GM12878 (cell line): ENCODE data around the gene PPRC1. TPM values are rescaled to one million over a fixed set of nuclear protein-coding genes. Genes with fewer than 3 reads are reported as not detected.

ENCODE experiments used
- ATF7 ChIP-seq: fragments of 450-650 bp; IDR thresholded peaks from 2 replicates; pipeline ENCODE4 v1.6.1; 2016; ENCODE audit warnings: low read depth, mild to moderate bottlenecking
- CHD1 ChIP-seq: IDR thresholded peaks from 2 replicates; pipeline ENCODE4 v1.6.1; 2012; ENCODE audit warnings: low read depth, low read length, improper control_type of control experiment
- EP300 ChIP-seq, 2 experiments: fragments of 150-350 bp in 1 of 2; IDR thresholded peaks; 2 replicates each; pipeline ENCODE4 v1.6.1; 2011 to 2012; ENCODE audit warnings: low read depth in 2 of 2, low read length in 2 of 2, borderline replicate concordance in 1 of 2, improper control_type of control experiment in 1 of 2, inconsistent platforms in 1 of 2; ENCODE audit not compliant: control insufficient read depth in 1 of 2
- HDGF ChIP-seq: fragments of 450-650 bp; IDR thresholded peaks from 2 replicates; pipeline ENCODE4 v1.6.1; 2016; ENCODE audit warnings: antibody characterized with exemption
- IKZF2 ChIP-seq, 2 experiments: fragments of 450-650 bp; IDR thresholded peaks; 2 replicates each; pipeline ENCODE4 v1.6.1; 2017; ENCODE audit warnings: mild to moderate bottlenecking in 2 of 2, moderate library complexity in 2 of 2
- KAT2A ChIP-seq: conservative IDR thresholded peaks from 2 replicates; pipeline ENCODE4 v1.6.1; 2011; ENCODE audit warnings: low read depth, low read length; ENCODE audit not compliant: control insufficient read depth
- LARP7 ChIP-seq: fragments of 450-650 bp; IDR thresholded peaks from 2 replicates; pipeline ENCODE4 v1.6.1; 2017; ENCODE audit warnings: mild to moderate bottlenecking
- MEF2A ChIP-seq: IDR thresholded peaks from 2 replicates; pipeline ENCODE4 v1.6.1; 2011; ENCODE audit warnings: low read depth, mild to moderate bottlenecking, low read length, moderate library complexity; ENCODE audit not compliant: insufficient read depth
- MTA2 ChIP-seq: fragments of 450-650 bp; IDR thresholded peaks from 2 replicates; pipeline ENCODE4 v1.6.1; 2016; ENCODE audit warnings: low read depth, mild to moderate bottlenecking, moderate library complexity
- MTA3 ChIP-seq: IDR thresholded peaks from 2 replicates; pipeline ENCODE4 v1.6.1; 2012; ENCODE audit warnings: low read length, inconsistent platforms, borderline replicate concordance
- NR2F1 ChIP-seq: fragments of 450-650 bp; conservative IDR thresholded peaks from 2 replicates; pipeline ENCODE4 v1.6.1; 2017; ENCODE audit warnings: mild to moderate bottlenecking
- POLR2A ChIP-seq: IDR thresholded peaks from 2 replicates; pipeline ENCODE4 v1.6.1; 2011; ENCODE audit warnings: low read depth, mild to moderate bottlenecking, low read length
- POLR2AphosphoS5 ChIP-seq: IDR thresholded peaks from 2 replicates; pipeline ENCODE4 v1.6.1; 2011; ENCODE audit warnings: mild to moderate bottlenecking, low read length, inconsistent platforms
- SREBF1 ChIP-seq: IDR thresholded peaks from 2 replicates; pipeline ENCODE4 v1.6.1; 2012; ENCODE audit warnings: mild to moderate bottlenecking, low read length
- SUPT20H ChIP-seq: IDR thresholded peaks from 2 replicates; pipeline ENCODE4 v1.6.1; 2011; ENCODE audit warnings: low read depth, mild to moderate bottlenecking, low read length, moderate library complexity, borderline replicate concordance; ENCODE audit not compliant: control insufficient read depth
- TBL1XR1 ChIP-seq: IDR thresholded peaks from 2 replicates; pipeline ENCODE4 v1.6.1; 2012; ENCODE audit warnings: low read depth, low read length, improper control_type of control experiment
- YY1 ChIP-seq: IDR thresholded peaks from 2 replicates; pipeline ENCODE4 v1.6.1; 2011; ENCODE audit warnings: low read depth, mild to moderate bottlenecking, low read length
- ZBED1 ChIP-seq: IDR thresholded peaks from 2 replicates; pipeline ENCODE4 v1.6.1; 2016; ENCODE audit warnings: borderline replicate concordance
- ZSCAN29 ChIP-seq: fragments of 450-650 bp; IDR thresholded peaks from 2 replicates; pipeline ENCODE4 v1.6.1; 2017; ENCODE audit warnings: mild to moderate bottlenecking, moderate library complexity
- ZZZ3 ChIP-seq: IDR thresholded peaks from 2 replicates; pipeline ENCODE4 v1.6.1; 2011; ENCODE audit warnings: low read depth; ENCODE audit not compliant: control insufficient read depth, insufficient read length
- polyA plus RNA-seq, 11 experiments: library from polyadenylated mRNA; depleted of rRNA in 4 of 11; unstranded in 6 of 11; stranded (reverse) in 5 of 11; fragments of >200 nt; fragmentation: Nextera tagmentation in 4 of 11; fragmentation: Illumina TruSeq in 1 of 11; extraction: Ambion mirVana in 4 of 11; extraction: Trizol in 1 of 11; gene quantifications; 1 replicate in 1 of 11; 2 replicates in 10 of 11; pipeline versions ENCODE4 v1.2.1 to v1.2.3, GENCODE V29; 2011 to 2016; ENCODE audit warnings: inconsistent platforms in 2 of 11, missing spikeins in 2 of 11, low read depth in 1 of 11
- total RNA-seq, 4 experiments: library from RNA; depleted of rRNA in 3 of 4; stranded (reverse); fragments of >200 nt in 3 of 4; fragmentation: Illumina TruSeq in 1 of 4; extraction: Trizol in 1 of 4; gene quantifications; 2 replicates each; pipeline versions ENCODE4 v1.2.1 to v1.2.3, GENCODE V29; 2013 to 2021
- TF ChIP-seq, protein P1 (sequence below): fragments of 450-650 bp; IDR thresholded peaks from 2 replicates; pipeline ENCODE4 v1.6.1; 2017; ENCODE audit warnings: mild to moderate bottlenecking, moderate library complexity
- TF ChIP-seq, protein P2 (sequence below): fragments of 450-650 bp; IDR thresholded peaks from 2 replicates; pipeline ENCODE4 v1.6.1; 2017; ENCODE audit warnings: low read depth, mild to moderate bottlenecking, moderate library complexity
- TF ChIP-seq, protein P3 (sequence below): IDR thresholded peaks from 2 replicates; pipeline ENCODE4 v1.6.1; 2011; ENCODE audit warnings: borderline replicate concordance, low read depth, mild to moderate bottlenecking, moderate library complexity, low read length; ENCODE audit not compliant: insufficient read depth, poor library complexity, severe bottlenecking

PPRC1 gene
- total and polyA plus RNA-seq, 10 of the 15 experiments (the other 5 are each of a cell fraction or from before 2014, with no cell fraction given): 13.1 to 69.8 (median 32.4) TPM

DNA sequence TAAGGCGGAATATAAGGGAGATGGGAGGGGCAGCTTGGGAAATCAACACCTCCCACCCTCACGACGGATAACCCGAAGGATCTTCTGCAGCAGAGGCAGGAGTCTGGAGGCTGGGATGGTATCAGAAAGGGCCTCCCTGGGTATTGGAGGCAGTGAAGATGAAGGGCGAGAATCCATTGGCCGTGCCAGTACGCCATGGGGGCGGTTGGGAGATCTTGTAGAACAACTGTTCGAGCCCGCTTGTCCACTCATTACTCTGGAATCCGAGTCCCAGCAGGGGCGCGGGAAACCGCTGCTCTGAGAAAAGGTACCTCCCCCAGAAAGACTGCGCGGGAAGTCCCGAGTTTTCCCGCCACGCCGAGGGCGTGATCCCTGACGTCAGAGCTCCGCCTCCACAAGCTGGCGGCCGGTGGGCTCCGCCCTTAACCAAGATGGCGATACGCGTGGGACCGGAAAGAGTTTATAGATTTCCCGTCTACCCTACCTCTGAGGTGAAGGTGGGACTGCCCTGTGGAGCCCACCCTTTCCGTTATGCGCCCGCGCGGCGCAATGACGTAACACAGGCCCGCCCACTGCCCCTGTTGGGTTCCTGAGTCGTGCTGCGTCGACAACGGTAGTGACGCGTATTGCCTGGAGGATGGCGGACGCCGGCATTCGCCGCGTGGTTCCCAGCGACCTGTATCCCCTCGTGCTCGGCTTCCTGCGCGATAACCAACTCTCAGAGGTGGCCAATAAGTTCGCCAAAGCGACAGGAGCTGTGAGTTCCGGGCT lies 19.1 kb downstream of the PPRC1 start, which contains the start of gene NOLC1 (continued):
- TF ChIP-seq EP300 (IDR thresholded peaks at IDR 0.05; ENCODE audit: borderline replicate concordance in 1 of 2, control insufficient read depth in 1 of 2, low read depth in 2 of 2, low read length in 2 of 2) (peak; percentile 48 to 57; a peak in 1 of 4 replicates), MTA2 (0 out of 2 replicates have a peak, but pooled peaks have one; percentile 31), ZZZ3 (no peak), CHD1 (peak; percentile 93), POLR2AphosphoS5 (peak; percentile 98), ZSCAN29 (no peak), SUPT20H (no peak), IKZF2 (IDR thresholded peaks at IDR 0.05) (peak; percentile 38 to 40; a peak in 2 of 4 replicates), LARP7 (no peak), ZBED1 (peak; percentile 73; the same call in 1 of the 2 replicates), POLR2A (peak; percentile 99), SREBF1 (peak; percentile 57; the same call in 1 of the 2 replicates), HDGF (0 out of 2 replicates have a peak, but pooled peaks have one; percentile 59), TBL1XR1 (no peak; the same call in 1 of the 2 replicates), NR2F1 (peak; percentile 63; the same call in 1 of the 2 replicates), ATF7 (peak; percentile 98), MEF2A (peak; percentile 66; the same call in 1 of the 2 replicates), MTA3 (0 out of 2 replicates have a peak, but pooled peaks have one; percentile 24), YY1 (peak; percentile 96), KAT2A (no peak)
- TF ChIP-seq, protein P1, sequence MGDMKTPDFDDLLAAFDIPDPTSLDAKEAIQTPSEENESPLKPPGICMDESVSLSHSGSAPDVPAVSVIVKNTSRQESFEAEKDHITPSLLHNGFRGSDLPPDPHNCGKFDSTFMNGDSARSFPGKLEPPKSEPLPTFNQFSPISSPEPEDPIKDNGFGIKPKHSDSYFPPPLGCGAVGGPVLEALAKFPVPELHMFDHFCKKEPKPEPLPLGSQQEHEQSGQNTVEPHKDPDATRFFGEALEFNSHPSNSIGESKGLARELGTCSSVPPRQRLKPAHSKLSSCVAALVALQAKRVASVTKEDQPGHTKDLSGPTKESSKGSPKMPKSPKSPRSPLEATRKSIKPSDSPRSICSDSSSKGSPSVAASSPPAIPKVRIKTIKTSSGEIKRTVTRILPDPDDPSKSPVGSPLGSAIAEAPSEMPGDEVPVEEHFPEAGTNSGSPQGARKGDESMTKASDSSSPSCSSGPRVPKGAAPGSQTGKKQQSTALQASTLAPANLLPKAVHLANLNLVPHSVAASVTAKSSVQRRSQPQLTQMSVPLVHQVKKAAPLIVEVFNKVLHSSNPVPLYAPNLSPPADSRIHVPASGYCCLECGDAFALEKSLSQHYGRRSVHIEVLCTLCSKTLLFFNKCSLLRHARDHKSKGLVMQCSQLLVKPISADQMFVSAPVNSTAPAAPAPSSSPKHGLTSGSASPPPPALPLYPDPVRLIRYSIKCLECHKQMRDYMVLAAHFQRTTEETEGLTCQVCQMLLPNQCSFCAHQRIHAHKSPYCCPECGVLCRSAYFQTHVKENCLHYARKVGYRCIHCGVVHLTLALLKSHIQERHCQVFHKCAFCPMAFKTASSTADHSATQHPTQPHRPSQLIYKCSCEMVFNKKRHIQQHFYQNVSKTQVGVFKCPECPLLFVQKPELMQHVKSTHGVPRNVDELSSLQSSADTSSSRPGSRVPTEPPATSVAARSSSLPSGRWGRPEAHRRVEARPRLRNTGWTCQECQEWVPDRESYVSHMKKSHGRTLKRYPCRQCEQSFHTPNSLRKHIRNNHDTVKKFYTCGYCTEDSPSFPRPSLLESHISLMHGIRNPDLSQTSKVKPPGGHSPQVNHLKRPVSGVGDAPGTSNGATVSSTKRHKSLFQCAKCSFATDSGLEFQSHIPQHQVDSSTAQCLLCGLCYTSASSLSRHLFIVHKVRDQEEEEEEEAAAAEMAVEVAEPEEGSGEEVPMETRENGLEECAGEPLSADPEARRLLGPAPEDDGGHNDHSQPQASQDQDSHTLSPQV: no peak
- TF ChIP-seq, protein P2, sequence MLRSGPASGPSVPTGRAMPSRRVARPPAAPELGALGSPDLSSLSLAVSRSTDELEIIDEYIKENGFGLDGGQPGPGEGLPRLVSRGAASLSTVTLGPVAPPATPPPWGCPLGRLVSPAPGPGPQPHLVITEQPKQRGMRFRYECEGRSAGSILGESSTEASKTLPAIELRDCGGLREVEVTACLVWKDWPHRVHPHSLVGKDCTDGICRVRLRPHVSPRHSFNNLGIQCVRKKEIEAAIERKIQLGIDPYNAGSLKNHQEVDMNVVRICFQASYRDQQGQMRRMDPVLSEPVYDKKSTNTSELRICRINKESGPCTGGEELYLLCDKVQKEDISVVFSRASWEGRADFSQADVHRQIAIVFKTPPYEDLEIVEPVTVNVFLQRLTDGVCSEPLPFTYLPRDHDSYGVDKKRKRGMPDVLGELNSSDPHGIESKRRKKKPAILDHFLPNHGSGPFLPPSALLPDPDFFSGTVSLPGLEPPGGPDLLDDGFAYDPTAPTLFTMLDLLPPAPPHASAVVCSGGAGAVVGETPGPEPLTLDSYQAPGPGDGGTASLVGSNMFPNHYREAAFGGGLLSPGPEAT: peak; percentile 96
- TF ChIP-seq, protein P3, sequence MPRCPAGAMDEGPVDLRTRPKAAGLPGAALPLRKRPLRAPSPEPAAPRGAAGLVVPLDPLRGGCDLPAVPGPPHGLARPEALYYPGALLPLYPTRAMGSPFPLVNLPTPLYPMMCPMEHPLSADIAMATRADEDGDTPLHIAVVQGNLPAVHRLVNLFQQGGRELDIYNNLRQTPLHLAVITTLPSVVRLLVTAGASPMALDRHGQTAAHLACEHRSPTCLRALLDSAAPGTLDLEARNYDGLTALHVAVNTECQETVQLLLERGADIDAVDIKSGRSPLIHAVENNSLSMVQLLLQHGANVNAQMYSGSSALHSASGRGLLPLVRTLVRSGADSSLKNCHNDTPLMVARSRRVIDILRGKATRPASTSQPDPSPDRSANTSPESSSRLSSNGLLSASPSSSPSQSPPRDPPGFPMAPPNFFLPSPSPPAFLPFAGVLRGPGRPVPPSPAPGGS: peak; percentile 82
